ENCODE measurements around the gene ICAM2.
A peak's percentile ranks its signal among the peaks of the same experiment; 100 is the strongest.
"Not testable (repeated sequence)": the region's sequence is repeated elsewhere in the genome, so short reads cannot be mapped to it uniquely, and the experiment has no call there.

The ICAM2 gene

DNA sequence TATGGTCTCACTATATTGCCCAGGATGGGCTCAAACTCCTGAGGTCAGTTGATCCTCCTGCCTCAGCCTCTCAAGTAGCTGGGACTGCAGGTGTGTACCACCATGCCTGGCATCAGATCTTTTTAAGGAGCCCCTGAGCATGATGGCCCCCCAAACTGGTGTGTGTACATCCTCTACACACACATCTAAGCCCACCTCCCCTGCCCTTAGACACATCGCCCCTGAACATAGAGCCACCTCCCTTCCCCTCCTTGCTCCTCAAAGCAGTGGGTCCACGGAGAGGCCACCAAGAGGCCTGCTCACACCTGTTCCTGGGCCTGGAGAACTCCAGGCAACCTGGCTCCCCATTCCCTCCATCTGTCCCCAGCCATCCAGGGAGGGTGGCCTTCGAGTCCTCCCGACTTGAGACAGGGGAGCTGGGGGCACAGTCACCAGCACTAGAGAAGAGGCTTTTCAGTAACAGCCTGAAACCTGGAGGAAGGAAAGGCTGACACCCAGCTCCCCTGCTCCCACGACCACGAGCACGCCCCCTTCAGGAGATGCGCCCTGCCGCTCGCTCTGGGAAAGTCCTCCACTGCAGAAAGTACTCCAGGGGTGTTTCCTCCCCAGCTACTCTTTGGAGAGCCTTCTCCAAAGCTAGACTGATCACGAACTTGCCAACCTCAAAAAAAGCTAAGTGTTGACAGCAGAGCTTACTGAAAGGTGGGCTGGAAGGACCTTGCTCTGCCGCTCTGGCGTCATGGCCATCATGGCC lies 34.9 kb downstream of the ICAM2 start:
- TF ChIP-seq, protein P1, sequence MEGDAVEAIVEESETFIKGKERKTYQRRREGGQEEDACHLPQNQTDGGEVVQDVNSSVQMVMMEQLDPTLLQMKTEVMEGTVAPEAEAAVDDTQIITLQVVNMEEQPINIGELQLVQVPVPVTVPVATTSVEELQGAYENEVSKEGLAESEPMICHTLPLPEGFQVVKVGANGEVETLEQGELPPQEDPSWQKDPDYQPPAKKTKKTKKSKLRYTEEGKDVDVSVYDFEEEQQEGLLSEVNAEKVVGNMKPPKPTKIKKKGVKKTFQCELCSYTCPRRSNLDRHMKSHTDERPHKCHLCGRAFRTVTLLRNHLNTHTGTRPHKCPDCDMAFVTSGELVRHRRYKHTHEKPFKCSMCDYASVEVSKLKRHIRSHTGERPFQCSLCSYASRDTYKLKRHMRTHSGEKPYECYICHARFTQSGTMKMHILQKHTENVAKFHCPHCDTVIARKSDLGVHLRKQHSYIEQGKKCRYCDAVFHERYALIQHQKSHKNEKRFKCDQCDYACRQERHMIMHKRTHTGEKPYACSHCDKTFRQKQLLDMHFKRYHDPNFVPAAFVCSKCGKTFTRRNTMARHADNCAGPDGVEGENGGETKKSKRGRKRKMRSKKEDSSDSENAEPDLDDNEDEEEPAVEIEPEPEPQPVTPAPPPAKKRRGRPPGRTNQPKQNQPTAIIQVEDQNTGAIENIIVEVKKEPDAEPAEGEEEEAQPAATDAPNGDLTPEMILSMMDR (IDR thresholded peaks at IDR 0.05; ENCODE audit: insufficient read depth, low read length, poor library complexity, severe bottlenecking) = peak; percentile 40
- no peak overlapping the region for H3K4me3 ChIP-seq (replicated peaks; ENCODE audit: low read depth, low read length)
- no peaks in the 10 kb centered on the region for H3K36me3 ChIP-seq (ENCODE audit: control insufficient read depth, insufficient read depth, low read length)
- DNase-seq (ENCODE audit: extremely low read depth, insufficient read length) = no peak
- H3K27me3 ChIP-seq (replicated peaks; ENCODE audit: control insufficient read depth, insufficient read depth, low read length) = no peaks in the 10 kb centered on the region

DNA sequence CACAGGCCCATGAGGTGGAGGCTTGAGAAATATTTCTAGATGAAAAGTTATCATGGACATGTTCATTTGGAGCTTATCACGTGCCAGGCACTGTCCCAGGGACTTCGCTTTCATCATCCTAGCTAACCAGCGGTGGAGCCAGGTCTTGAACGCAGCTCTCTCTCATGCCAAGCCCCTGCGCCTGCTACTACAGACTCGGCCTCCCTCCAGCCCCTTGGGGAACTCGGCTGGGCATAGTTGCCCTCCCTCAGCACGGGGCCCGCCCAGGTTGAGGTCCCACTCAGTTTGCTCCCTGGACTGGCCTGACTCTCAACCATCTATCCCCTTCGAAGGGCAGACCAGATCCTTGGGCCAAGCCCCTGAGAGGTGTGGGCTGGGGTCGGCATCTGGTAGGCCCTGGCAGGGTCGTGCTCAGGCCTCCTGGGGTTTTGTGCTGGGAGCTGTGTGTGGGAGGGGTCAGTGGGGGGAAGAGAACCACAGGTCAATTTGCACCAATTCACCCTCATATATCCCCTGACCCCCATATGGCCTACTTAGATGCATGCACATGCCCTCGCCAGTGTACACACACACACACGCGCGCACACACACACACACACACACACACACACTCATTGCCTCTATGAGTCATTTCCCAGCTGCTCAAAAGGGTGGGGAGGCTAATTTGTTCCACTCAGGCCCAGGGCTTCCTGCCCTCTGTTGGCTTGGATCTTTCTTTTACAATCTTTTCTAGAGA lies 35.6 kb downstream of the ICAM2 start:
- Histone ChIP-seq H3K27me3 (replicated peaks; ENCODE audit: control insufficient read depth, insufficient read depth, low read length) (no peaks in the 10 kb centered on the region), H3K36me3 (ENCODE audit: control insufficient read depth, insufficient read depth, low read length) (no peaks in the 10 kb centered on the region), H3K4me3 (replicated peaks; ENCODE audit: low read depth, low read length) (no peak overlapping the region)
- TF ChIP-seq, protein P1 (IDR thresholded peaks at IDR 0.05; ENCODE audit: insufficient read depth, low read length, poor library complexity, severe bottlenecking) = no peak
- DNase-seq (ENCODE audit: extremely low read depth, insufficient read length) = no peak

GRCh38 chr17:63984236-63984635 lies 36.2 kb downstream of the ICAM2 start:
- TF ChIP-seq, protein P1 (IDR thresholded peaks at IDR 0.05; ENCODE audit: insufficient read depth, low read length, poor library complexity, severe bottlenecking) = no peak
- Histone ChIP-seq H3K36me3 (ENCODE audit: control insufficient read depth, insufficient read depth, low read length) (no peaks in the 10 kb centered on the region), H3K4me3 (replicated peaks; ENCODE audit: low read depth, low read length) (no peak overlapping the region), H3K27me3 (replicated peaks; ENCODE audit: control insufficient read depth, insufficient read depth, low read length) (no peaks in the 10 kb centered on the region)
- DNase-seq (ENCODE audit: extremely low read depth, insufficient read length) = no peak

- no peak overlapping the region for H3K4me3 ChIP-seq (replicated peaks; ENCODE audit: low read depth, low read length)
- H3K27me3 ChIP-seq (replicated peaks; ENCODE audit: control insufficient read depth, insufficient read depth, low read length) = no peaks in the 10 kb centered on the region
- TF ChIP-seq, protein P1 (IDR thresholded peaks at IDR 0.05; ENCODE audit: insufficient read depth, low read length, poor library complexity, severe bottlenecking) = no peak
- no peak for DNase-seq (ENCODE audit: extremely low read depth, insufficient read length)
- no peaks in the 10 kb centered on the region for H3K36me3 ChIP-seq (ENCODE audit: control insufficient read depth, insufficient read depth, low read length)
These were observed 37.1 kb downstream of the ICAM2 start for GRCh38 chr17:63983320-63983719.

GRCh38 chr17:63982641-63983040 lies 37.8 kb downstream of the ICAM2 start:
- not testable (repeated sequence) for H3K4me3 ChIP-seq (replicated peaks; ENCODE audit: low read depth, low read length); H3K36me3 ChIP-seq (ENCODE audit: control insufficient read depth, insufficient read depth, low read length); H3K27me3 ChIP-seq (replicated peaks; ENCODE audit: control insufficient read depth, insufficient read depth, low read length); DNase-seq (ENCODE audit: extremely low read depth, insufficient read length)
